ENCODE results near the gene NCEH1. TPM values are rescaled to one million over a fixed set of nuclear protein-coding genes. Genes with fewer than 3 reads are reported as not detected.

Gene NCEH1
- total RNA-seq, 1 experiment from 2014 or later = 23.8 TPM

- peak; percentile 41 for DNase-seq (ENCODE audit: low spot score)
Measured at GRCh38 chr3:172646439-172647015, 64.3 kb downstream of the NCEH1 start.

DNA sequence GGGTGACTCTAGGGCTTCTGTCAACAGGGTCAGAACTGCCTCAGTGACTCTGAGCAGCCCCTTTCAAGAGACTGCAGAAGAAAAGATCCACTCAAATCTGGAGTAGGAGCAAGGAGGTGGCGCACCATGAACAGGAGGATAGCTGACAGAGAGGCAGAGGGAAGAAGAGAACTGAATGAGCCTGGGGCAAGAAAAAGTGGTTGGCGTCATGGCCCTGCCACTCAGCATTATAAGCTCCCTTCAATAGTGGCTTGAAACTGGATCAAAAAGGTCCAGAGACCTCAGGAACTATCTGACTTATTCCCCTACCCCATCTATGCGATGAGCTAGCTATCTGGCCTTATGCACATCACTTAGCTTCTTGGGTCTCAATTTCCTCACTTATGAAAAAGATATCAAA, 66.6 kb downstream of the NCEH1 start:
- no peak for DNase-seq (ENCODE audit: low spot score)

DNA sequence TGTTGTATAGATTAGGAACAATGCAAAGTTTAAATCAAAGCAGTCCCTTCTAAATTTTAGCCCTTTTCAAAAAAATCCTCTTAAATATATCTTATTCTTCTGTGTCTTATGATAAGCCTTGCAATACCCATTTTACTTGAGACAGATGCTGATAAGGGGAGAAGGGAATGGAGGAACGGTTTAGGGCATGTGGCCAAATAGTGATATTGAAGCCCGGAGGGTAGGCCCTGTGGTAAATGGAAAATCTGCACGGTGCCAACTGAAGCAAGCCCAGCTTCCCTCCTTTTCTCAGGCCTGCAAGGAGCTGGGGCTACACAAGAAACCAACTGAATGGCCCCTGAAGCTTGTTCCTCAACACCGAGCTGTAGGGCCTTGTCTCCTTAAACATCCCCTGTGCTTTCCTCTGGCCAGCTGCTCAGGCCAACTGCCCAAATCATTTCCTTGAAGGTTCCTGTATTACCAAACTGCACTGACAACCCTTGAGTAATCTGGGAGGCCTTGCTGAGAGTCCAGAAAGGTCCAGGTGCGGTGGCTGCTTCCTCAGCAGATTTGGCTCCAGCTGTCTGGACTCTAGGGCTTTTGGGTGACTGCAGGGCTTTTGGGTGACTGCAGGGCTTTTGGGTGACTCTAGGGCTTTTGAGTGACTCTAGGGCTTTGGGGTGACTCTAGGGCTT, 67.2 kb downstream of the NCEH1 start:
- no peak for DNase-seq (ENCODE audit: low spot score)

- no peak for DNase-seq (ENCODE audit: low spot score)
Measured at GRCh38 chr3:172641291-172641690, 69.6 kb downstream of the NCEH1 start.

GRCh38 chr3:172640751-172641150, 70.1 kb downstream of the NCEH1 start:
- DNase-seq (ENCODE audit: low spot score) = no peak

DNA sequence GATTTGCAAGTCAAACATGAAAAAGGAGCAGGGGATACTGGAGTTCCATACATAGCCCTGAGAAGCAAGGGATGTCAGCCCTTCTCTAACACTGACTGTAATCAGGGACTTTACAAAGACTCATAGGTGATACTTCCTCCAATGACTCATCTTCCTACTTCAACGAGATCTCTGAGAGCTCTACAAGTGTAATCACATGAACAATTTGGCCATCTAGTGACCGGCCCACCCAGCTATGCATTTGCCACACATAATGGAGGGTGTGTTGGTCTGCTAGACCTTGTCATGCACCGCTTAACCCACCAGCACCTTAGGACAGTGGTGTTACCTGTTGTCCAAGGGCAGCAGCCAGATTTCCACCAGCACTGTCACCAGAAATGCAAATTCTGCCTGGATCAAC, 75.3 kb downstream of the NCEH1 start:
- peak; percentile 83 for DNase-seq (ENCODE audit: low spot score)

DNA sequence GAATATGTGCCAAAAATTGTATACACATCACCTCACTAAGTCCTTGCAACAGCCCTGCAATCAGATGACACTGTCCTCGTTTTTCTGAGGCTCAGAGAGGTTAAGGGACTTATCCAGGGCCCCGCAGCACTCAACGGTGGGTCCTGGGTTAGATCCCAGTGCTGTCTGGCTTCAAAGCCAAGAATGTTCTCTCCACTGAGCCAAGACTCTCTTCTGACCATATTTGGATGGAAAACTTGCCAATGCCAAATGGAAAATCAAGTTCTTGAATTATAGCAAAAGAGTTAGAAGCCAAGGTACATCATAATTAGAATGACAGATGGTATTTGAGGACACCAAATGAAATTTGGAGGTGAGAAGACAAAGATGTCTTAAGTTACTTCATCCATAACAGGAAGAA, 75.9 kb downstream of the NCEH1 start:
- no peak for DNase-seq (ENCODE audit: low spot score)

- no peak for DNase-seq (ENCODE audit: low spot score)
Measured at GRCh38 chr3:172630316-172630715, 80.6 kb downstream of the NCEH1 start.

- peak; percentile 70 for DNase-seq (ENCODE audit: low spot score)
Measured at GRCh38 chr3:172629470-172629869, 81.4 kb downstream of the NCEH1 start.

DNA sequence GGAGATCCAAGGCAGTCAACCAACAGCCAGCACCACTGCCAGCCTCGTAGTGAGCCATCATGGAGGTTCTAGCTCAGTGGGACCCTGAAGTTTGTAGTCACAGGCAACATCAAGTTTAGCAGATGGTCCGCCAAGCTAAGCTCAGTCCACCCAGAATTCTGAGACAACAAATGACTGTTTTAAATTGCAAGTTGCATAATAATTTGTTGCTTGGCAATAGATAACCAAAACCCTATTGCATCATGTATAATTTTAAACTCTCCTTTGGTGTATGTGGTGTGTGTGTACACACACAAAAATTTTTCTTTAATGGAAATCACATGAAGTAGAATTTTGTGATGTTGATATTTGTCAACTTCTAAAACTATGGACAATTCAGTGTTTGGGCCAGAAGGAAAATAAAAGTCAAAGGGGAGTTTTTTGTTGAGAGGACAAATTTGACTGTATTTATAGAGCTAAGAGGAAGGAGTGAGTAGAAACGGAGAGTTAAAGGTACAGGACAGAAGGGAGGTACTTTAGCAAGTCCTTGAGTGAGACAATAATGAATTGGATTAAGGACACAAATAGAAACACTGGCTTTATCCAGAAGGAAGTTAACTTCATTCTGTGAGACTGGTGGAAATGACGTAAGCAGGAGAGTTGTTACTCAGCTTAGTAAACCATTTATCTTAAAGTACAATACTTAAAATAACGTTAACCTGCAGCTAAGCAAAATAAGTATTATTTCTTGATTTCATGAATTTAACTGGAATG, 83.6 kb downstream of the NCEH1 start:
- no peak for DNase-seq (ENCODE audit: low spot score)

- DNase-seq (ENCODE audit: low spot score) = peak; percentile 64
Measured at GRCh38 chr3:172626021-172626640, 84.7 kb downstream of the NCEH1 start.

- no peak for DNase-seq (ENCODE audit: low spot score)
Measured at GRCh38 chr3:172625404-172625803, 85.5 kb downstream of the NCEH1 start.

GRCh38 chr3:172624999-172625398, 85.9 kb downstream of the NCEH1 start:
- no peak for DNase-seq (ENCODE audit: low spot score)

DNA sequence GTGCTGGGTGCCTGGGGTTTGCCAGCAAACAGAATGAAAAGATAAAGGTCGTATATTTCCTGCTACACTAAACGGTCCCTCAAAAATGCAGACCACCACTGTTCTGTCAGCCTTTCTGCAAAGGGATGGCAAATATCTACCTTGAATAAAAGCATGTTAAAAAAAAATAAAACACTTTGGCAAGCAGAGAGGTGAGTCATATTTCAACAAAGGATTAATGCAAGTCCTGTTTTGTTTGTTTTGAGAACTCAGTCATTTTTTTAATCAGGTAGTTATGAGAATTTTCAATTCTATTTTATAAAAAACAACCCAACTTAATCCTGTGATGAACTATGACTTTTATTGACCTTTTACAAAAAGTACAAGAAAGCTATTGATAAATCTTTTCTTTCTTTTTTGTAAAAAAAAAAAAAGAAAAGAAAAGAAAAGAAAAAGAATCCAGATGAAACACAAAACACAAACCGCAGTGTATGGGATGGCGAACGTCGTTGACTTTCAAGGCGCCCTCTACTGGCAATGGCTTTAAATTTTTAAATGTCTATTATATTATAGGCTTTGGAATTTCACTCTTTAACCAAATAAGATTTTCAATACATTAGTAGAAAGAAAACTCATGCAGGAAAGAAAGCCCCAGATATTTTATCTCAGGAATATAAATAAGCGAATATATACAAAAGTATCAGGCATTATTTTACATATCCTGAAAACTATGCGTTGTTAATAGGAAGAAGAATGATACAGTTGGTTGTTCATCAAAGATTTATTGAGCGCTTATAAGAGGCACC, 87.8 kb downstream of the NCEH1 start:
- peak; percentile 52 for DNase-seq (ENCODE audit: low spot score)

DNA sequence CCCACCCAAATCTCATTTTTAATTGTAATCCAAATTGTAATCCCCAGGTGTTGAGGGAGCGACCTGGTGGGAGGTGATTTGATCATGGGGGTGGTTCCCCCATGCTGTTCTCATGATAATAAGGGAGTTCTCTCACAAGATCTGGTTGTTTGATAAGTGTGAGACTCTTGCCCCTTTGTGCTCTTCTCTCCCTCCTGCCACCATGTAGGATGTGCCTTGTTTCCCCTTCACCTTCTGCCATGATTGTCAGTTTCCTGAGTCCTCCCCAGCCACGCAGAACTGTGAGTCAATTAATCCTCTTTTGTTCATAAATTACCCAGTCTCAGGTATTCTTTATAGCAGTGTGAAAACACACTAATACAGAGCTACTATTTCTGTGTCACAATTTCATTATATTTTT, 88.7 kb downstream of the NCEH1 start:
- no peak for DNase-seq (ENCODE audit: low spot score)

GRCh38 chr3:172617976-172618375, 92.9 kb downstream of the NCEH1 start:
- no peak for DNase-seq (ENCODE audit: low spot score)

DNA sequence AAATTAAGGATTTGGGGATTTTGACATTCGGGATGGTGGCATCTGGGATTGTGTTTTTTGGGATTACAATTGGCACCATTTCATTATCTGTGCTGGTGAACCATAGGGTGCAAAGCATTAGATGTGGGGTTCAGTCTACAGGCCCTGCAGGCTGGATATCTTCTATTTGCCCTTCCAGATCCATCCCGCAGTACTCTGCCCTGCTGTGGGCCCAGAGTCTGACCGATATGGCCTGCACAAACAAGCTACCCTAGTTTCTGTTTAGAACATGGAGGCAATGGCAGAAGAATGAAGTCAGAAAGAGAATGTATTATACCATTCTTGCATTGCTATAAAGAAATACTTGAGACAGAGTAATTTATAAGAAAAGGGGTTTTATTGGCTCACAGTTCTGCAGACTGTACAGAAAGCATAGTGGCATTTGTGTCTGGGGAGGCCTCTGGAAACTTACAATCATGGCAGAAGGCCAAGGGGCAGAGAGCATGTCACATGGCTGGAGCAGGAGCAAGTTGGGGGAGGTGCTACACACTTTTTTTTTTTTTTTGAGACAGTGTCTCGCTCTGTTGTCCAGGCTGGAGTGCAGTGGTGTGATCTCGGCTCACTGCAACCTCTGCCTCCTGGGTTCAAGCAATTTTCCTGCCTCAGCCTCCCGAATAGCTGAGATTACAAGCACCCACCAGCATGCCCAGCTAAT, 93.7 kb downstream of the NCEH1 start:
- DNase-seq (ENCODE audit: low spot score) = no peak

- DNase-seq (ENCODE audit: low spot score) = no peak
Measured at GRCh38 chr3:172616031-172616461, 94.8 kb downstream of the NCEH1 start.

GRCh38 chr3:172615296-172615695, 95.6 kb downstream of the NCEH1 start:
- DNase-seq (ENCODE audit: low spot score) = no peak

GRCh38 chr3:172614340-172615274, 96.3 kb downstream of the NCEH1 start:
- no peak for DNase-seq (ENCODE audit: low spot score)

All from A172 (cell line).